Daoy (cell line): Measurements from ENCODE around the gene DPEP2NB. TPM values are rescaled to one million over a fixed set of nuclear protein-coding genes. Genes with fewer than 3 reads are reported as not detected.

Source experiments
- DNase-seq: peaks from one replicate; pipeline ENCODE4 v3.0.0-alpha.2; 2015; ENCODE audit warnings: low read depth
- total RNA-seq: library from RNA; depleted of rRNA; stranded (reverse); fragments of >200 nt; shearing (Covaris generic); gene quantifications from 2 replicates; pipeline ENCODE4 v1.2.3, GENCODE V29; 2014; rRNA removed

DPEP2NB gene
- not detected in 2 replicates for total RNA-seq

DNA sequence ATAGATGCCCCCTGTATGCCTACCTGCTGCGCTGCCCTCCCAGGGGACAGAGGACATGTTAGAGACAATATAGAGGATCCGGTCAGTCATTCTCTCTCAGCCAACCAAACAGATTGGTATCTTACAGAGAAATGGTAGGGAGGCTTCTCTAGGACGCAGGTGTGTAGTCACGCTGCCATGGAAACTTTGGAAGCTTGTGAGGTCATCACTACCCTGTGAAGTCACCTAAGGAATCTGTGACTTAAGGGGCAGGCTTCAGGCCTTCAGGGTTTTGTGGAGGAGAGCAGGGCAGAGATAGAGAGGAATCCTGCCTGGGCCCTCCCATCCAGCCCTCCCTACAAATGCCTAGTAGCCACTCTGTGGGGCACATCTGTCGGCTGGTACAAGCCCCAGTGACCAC, at the start of gene DPEP2NB:
Gene DPEP2NB (minus strand): TSS at position 231 of the 400 bp plus-strand sequence. CDS start 141 bp downstream, at position 90.
- no peak for DNase-seq

GRCh38 chr16:68064791-68065365, 49.2 kb upstream of the DPEP2NB start:
- peak; percentile 67 for DNase-seq

- DNase-seq = no peak
Measured at GRCh38 chr16:68062910-68063393, 47.2 kb upstream of the DPEP2NB start.

DNA sequence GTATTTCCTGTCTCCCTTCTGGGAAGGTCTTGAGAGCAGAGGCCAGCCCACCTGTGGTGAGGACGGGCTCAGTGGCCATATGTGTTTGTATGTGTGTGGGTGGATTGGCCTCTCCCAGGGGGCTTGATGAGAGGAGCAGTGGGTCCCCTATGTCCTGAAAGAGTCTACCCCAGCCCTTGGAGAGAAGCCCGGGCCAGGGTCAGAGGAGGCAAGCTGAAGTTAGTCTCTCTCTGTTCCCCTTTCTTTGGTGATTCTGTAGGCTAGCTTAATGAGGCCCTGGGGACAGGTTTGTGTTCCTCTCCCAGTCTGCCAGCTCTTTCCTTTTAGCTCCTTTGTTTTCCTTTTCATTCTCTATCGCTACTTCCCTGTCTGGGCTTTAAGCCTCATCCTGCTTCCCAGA, 45.7 kb upstream of the DPEP2NB start:
- DNase-seq = no peak

- no peak for DNase-seq
Measured at GRCh38 chr16:68059804-68060203, 44.1 kb upstream of the DPEP2NB start.

GRCh38 chr16:68055395-68055794, 39.7 kb upstream of the DPEP2NB start:
- no peak for DNase-seq

DNA sequence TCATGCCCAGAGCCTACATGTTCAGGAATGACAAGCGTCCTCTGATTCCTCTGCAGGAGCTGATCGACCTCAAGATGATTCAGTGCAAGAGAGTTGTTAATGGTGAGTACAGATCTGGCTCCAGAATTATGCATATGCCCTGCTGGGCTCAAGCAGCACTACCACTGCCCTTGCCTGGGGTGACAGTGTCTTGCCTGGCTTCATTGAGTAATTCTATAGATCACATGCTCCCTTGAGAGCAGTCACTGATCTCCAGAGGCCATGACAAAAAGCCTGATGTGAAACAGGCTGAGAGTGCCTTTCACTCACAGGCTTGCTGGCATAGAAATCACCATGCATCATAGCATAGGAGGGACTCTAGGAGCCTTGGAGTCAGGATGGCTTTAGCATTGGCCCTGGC, 33.7 kb upstream of the DPEP2NB start:
- DNase-seq = no peak

DNA sequence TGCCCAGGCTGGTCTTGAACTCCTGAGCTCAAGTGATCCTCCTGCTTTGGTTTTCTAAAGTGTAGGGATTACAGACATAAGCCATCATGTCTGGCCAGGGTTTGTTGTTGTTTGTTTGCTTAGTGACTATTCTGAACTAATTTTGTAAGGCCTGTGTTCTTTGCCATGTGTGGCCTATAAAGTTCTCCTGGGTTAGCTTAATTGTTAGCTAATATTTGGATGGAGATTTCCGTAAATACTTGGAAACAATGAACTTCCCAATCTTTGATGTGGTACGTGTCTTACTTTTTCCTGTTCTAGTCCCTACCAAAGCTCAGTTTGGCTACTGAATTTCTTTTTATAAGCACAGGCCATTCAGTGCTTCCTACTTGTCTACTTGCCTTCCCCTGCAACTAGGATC, 32.3 kb upstream of the DPEP2NB start:
- no peak for DNase-seq

GRCh38 chr16:68046106-68046505, 30.4 kb upstream of the DPEP2NB start:
- no peak for DNase-seq

GRCh38 chr16:68041783-68042182, 26.1 kb upstream of the DPEP2NB start:
- DNase-seq = no peak

DNA sequence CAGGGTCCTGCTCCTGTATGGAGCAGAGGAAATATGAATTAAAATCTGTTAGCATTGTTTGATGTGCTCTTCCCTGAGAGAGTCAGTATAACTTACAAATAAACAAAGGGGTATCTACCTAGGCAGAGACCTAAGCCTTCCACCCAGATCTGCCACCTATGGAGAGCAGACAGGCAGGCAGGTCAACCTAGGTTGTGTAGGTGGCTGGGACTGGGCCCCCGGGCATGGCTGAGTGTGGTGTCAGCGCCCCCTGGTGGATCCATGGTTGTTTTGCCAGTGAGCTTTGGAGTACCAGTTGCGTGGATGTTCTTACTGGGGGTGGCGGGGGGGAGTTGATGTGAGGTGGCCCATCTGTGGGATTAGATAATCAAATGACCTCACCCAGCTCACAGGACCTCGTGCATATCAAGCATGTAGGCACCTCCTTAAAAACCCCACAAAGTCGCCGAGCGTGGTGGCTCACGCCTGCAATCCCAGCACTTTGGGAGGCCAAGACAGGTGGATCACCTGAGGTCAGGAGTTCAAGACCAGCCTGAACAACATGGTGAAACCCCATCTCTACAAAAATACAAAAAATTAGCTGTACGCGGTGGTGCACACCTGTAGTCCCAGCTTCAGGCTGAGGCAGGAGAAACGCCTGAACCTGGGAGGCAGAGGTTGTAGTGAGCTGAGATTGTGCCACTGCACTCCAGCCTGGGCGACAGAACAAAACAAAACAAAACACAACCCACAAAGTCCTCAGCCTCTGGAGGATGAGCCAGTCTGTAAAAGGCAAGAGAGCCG, 25.0 kb upstream of the DPEP2NB start:
- peak; percentile 73 for DNase-seq

GRCh38 chr16:68037841-68038597, 22.3 kb upstream of the DPEP2NB start:
- DNase-seq = no peak

DNA sequence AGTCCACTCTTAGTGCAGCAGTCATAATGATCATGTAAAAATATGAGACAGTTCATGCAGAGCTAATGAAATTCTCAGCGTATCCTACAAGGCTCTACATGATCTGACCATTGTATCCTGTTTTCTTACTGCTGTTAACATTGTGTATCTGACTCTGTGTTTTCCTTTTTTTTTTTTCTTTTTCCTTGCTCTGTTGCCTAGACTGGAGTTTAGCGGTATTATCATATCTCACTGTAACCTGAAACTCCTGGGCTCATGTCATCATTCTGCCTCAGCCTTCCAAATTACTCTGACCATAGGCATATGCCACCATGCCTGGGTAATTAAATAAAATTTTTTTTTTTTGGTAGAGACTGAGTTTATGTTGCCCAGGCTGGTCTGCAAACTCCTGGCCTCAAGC, 19.5 kb upstream of the DPEP2NB start:
- no peak for DNase-seq

DNA sequence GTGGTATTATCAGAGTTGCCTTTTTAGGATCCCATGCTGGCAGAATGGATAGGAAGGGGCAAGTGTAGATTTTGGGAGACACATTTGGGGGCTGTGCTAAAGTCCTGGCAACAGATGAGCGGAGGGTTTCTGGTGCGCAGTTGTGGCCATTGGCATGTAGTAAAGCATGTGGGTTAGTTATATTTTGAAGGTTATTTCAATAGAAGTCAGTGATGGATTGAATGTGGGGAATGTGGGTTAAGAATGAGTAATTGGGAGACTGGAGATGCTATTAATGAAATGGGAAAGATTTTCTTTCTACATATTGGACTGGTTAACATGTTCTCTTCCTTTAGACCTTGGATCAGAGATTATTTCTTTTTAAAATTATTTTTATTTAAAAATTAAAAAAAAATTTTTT, 17.4 kb upstream of the DPEP2NB start:
- DNase-seq = no peak

DNA sequence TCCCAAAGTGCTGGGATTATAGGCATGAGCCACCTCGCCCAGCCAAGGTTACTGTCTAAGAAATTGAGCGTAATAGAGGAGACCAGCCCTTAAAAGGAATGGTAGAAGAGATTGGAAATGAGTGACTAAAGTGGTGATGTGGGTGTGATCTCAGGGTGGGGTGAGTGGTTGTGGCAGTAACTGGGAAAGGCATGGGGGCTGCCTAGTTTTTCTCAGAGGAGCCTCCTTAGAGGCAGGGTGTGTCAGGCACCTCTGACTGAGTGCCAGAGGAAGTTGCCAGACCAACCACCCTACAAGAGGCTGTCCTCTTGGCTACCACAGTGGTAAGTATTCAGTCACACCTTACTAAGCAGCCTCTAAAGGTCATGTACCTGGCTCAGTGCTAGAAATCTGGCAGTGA, 16.2 kb upstream of the DPEP2NB start:
- DNase-seq = peak; percentile 65

DNA sequence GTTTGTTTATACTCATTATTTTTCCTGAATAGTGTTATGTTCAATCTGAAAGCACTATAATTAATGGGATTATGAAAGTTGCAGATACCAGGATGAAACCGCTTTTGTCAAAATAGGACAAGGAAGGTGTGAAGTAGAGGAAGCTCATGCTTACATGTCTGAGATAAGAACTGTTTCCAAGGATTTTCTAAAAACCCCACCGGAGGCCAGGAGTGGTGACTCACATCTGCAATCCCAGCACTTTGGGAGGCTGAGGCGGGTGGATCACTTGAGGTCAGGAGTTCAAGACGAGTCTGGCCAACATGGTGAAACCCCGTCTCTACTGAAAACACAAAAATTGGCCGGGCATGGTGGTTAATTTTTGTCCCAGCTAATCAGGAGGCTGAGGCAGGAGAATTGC, 14.4 kb upstream of the DPEP2NB start:
- DNase-seq = peak; percentile 59

- DNase-seq = no peak
Measured at GRCh38 chr16:68028996-68029395, 13.3 kb upstream of the DPEP2NB start.

DNA sequence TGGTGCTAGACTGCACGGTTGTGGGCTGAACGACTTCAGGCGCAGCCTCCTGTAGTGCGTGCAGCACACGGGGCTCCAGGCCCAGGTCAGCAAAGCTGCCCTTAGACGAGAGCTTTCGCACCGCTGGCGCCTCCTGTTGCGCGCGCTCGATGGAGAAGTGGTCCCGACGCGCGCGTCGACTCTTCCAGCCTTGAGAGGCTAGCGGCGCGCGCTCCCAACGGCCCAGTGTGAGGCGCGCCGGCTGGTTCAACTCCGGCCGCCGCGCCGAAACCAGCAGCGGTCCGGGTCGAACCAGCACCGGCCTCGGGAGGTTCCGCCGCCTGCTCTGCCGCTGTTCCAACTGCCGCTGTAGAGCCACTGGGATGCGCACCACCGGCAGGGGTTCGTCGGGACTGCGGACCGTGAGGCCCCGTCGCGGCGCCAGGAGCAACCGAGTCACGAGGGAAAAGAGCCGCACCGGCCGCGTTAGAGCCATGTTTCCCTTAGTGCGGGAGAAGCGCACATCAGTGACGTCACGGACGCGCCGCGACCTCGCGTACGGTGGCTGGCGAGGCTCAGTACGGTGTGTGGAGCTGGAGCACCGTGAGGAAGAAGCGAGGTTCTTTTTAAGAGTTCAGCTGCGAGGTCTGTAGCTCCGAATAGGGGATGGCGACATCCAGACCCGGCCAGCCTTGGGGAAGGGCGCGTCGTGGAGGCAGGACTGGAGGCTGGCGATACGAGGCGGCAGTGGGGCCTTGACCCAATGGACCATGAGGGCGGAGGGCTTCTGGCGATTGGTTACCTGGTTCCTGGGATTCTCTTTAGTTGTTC, 7.2 kb upstream of the DPEP2NB start, which contains the start of the genes DDX28 and DUS2:
Gene DDX28 (minus strand): TSS at position 505 of the 810 bp plus-strand sequence. CDS start 30 bp downstream, at position 475.
Gene DUS2 (plus strand): TSS at position 557 of the 810 bp plus-strand sequence. CDS start 14,740 bp downstream, outside the sequence.
- DNase-seq = peak; percentile 94

GRCh38 chr16:68022278-68022727, 6.6 kb upstream of the DPEP2NB start:
- DNase-seq = no peak

- DNase-seq = no peak
Measured at GRCh38 chr16:68021490-68021889, 5.8 kb upstream of the DPEP2NB start.

GRCh38 chr16:68019167-68019680, 3.5 kb upstream of the DPEP2NB start:
- DNase-seq = no peak
